ENCODE results near the gene STIMATE.

Gene STIMATE

DNA sequence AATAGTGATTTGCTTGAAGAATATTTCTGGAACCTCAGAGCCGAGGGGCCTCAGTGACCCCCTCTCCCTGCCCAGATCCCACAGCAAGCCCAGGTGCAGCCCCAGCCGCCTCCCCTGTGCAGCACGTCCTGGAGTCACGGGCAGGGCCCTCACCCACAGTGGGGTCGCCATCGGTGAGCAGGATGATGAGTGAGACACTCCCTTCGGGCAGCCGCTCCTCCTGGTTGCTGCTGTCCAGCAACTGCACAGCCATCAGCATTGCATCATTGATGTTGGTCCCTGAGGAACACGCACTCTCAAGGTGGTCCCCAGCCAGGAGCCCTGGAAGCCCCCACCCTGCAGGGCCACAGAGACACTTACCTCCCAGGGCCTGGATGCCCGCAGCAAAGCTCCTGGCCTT is 73.3 kb downstream of the STIMATE start:
- no peak for DNase-seq (ENCODE audit: low read depth in 1 of 2, low spot score in 1 of 2)

DNA sequence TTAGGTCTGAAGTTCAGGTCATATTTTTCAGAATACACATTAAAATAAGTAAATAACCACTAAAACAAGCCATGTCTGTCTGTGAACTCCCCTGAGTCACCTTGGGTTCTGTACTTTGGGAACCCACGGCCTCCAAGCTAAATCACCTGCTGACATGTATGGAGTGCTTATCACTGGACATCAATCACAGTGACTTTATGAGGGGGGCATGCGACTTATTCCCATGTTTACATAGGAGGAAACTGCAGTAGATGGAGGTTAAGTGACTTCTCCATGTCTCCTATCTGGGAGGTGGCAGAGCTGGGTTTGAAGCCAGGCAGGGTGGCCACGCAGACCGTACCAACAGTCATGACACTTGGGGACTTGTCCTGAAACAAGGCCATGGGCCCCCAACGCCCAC is 75.0 kb downstream of the STIMATE start:
- DNase-seq (ENCODE audit: low read depth in 1 of 2, low spot score in 1 of 2), result no peak

DNA sequence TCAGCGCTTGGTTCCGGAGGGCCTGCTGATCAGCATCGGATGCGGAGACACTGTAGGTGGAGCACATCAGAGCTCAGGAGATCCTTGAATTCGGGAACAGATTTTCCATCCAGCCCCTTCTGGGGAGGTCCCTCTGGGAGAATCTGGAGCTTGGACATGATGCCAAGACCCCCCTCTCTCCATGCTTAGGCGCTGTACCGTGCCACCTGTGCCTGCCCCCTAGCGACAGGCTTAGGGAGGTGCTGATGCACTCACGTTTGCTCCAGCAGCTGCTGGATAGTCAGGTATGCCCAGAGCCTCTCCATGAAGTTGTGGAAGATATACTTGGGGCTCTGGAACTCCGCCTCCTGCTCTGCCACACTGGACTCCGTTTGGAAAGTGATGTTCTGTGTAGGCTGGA is 76.6 kb downstream of the STIMATE start:
- DNase-seq (ENCODE audit: low read depth in 1 of 2, low spot score in 1 of 2), result no peak

DNA sequence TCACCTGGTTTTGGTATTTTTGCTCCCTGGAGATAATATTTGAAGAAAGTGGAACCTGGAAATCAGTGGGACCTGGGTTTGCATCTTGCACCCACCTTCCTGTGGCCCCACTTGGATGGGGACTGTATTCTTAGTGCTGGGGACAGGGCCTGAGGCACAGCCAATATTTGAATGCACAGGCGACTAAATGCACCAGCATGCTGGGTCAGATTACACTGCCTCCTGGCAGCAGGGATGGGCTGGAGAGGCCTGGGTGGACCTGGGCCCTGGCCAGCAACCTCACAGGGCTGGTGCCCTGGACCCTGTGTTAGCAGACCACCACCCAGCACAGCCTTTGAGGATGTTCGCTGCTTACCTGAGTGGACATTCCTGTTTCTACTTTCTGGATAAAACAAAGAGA is 77.4 kb downstream of the STIMATE start:
- no peak for DNase-seq (ENCODE audit: low read depth in 1 of 2, low spot score in 1 of 2)

DNA sequence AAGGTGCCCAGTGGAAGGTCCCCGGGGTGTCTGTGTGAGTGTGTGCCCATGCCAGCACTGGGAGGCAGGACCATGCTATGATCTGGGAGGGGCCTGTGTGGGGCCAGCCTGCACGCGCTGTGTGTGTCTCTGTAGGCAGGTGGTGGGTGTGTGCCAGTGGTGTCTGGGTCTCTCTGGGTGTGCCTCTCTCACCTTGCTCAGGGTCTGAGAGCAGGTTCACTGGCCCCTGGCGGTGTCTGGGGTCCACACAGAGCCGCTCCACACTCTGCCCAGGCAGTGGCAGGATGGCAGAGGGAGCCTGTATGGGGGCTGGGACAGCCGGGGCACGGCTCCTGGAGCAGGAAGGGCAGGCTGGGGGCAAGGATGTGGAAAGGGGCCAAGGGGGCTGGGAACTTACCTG is 79.5 kb downstream of the STIMATE start:
- no peak for DNase-seq (ENCODE audit: low read depth in 1 of 2, low spot score in 1 of 2)

- DNase-seq (ENCODE audit: low read depth in 1 of 2, low spot score in 1 of 2), result no peak
These were observed 80.1 kb downstream of the STIMATE start for GRCh38 chr3:52817221-52817620.

GRCh38 chr3:52816654-52817053 is 80.7 kb downstream of the STIMATE start:
- no peak for DNase-seq (ENCODE audit: low read depth in 1 of 2, low spot score in 1 of 2)

DNA sequence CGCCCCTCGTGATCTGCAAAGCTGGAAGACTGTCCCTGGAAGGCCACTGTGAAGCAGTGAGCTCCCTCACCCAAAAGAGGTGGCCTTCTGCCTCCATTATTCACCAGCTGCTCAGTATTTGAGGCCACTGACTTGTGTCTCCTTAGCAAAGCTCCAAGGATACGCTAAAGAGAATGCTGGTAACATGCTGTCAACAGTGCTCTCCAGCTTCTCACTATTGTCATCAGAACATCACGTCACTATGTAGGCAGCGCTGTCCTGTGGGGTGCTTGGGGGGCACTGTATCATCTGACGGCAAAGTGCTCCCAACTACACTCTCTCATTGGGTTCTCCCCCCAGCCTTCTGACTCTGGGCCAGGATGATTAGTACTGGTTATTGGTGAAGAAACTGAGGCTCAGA is 81.1 kb downstream of the STIMATE start:
- no peak for DNase-seq (ENCODE audit: low read depth in 1 of 2, low spot score in 1 of 2)

GRCh38 chr3:52813810-52814209 is 83.5 kb downstream of the STIMATE start:
- no peak for DNase-seq (ENCODE audit: low read depth in 1 of 2, low spot score in 1 of 2)

GRCh38 chr3:52811452-52812011 is 85.8 kb downstream of the STIMATE start:
- no peak for DNase-seq (ENCODE audit: low read depth in 1 of 2, low spot score in 1 of 2)

DNA sequence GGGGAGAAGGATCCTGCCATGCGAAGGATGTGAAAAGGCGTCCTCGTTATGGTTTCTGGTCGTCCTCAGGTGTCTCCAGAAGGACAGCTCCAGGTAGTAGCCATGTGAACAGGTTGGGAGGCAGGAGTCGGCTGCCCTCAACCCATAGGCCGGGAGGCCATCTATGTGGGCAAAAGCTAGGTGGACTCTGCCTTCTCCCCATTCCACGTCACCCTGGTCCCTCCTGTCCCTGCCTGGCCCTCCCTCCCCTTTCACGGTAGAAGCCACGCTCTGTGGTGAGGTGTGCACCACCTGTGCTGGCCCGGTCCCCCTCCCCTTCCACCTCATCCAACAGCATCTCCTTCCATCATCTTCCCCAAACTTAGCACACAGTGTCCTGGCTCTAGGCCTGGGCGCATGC is 86.4 kb downstream of the STIMATE start:
- no peak for DNase-seq (ENCODE audit: low read depth in 1 of 2, low spot score in 1 of 2)

DNA sequence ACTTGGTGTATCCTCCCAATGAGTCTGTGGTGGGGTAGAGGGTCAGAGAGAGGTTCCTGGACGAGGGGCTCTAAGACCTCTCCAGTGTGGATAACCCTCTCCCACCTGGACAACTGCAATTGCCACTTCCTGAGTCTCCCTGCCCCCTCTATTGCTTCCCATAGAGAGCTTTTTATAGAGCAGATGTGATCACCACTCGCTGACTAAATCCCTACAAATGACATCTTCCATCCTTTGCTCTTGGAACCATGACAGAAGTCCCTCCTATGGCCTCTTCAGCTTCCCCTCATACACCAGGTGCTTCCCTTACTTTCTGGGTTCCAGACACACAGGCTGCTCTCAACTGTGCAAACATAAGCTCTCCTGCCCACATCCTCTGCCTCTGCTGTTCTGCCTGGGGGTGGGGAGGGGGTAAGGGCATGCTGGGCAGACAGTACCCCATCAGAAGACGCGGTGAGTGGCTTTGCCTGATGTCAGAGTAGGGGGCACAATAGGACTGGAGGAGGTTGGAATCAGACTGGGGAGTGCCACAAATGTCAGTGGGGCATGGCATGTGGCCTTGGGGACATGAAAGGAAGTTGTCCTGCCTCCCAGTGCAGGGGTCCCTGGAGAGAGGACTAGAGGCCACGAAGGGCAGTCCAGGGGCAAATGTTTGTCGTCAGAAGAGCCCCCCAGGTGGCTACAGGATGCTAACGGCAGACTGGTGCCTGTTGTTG is 87.5 kb downstream of the STIMATE start:
- no peak for DNase-seq (ENCODE audit: low read depth in 1 of 2, low spot score in 1 of 2)

DNA sequence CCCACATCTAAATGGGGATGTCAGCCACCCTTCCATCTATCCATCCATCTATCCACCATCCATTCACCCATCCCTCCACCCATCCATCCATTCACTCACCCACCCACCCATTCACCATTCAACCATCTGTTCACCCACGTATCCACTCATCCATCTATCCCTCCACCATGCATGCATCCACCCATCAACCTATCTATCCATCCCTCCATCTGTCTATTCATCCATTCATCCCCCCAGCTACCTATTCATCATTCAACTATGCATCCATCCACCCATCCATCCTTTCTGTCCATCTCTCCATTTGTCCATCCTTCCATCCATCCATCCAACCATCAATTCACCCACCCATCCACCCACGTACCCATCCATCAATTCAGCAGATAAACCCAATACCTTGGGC is 88.2 kb downstream of the STIMATE start:
- DNase-seq (ENCODE audit: low read depth in 1 of 2, low spot score in 1 of 2), result no peak

- no peak for DNase-seq (ENCODE audit: low read depth in 1 of 2, low spot score in 1 of 2)
These were observed 91.9 kb downstream of the STIMATE start for GRCh38 chr3:52805270-52806039.

GRCh38 chr3:52801839-52802238 is 95.5 kb downstream of the STIMATE start:
- DNase-seq (ENCODE audit: low read depth in 1 of 2, low spot score in 1 of 2), result no peak

GRCh38 chr3:52800079-52800478 is 97.3 kb downstream of the STIMATE start:
- no peak for DNase-seq (ENCODE audit: low read depth in 1 of 2, low spot score in 1 of 2)

DNA sequence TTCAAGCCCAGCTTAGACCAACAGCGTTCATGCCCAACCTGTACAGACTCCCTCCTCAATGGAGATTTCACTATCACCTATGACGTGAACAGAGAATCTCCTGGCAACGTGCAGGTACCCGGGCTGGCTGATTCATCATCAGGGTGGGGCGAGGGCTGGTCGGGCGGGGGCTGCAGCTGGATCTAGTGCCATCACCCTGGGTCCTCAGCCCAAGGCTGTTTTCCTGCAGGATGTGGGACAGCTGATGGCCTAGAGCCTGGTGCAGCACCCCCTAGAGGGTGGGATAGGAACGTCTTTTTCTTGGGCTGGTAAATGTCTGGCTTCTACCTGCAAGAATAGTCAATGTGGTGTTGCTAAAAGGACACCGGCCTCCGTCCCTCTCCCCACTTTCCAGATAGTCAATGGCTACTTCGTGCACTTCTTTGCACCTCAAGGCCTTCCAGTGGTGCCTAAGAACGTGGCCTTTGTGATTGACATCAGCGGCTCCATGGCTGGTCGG is 98.3 kb downstream of the STIMATE start:
- DNase-seq (ENCODE audit: low read depth in 1 of 2, low spot score in 1 of 2), result no peak

GRCh38 chr3:52798376-52798977 is 98.9 kb downstream of the STIMATE start:
- DNase-seq (ENCODE audit: low read depth in 1 of 2, low spot score in 1 of 2), result no peak

GRCh38 chr3:52796411-52796810 is 100.9 kb downstream of the STIMATE start:
- DNase-seq (ENCODE audit: low read depth in 1 of 2, low spot score in 1 of 2), result no peak

GRCh38 chr3:52795298-52795900 is 101.9 kb downstream of the STIMATE start:
- no peak for DNase-seq (ENCODE audit: low read depth in 1 of 2, low spot score in 1 of 2)

- DNase-seq (ENCODE audit: low read depth in 1 of 2, low spot score in 1 of 2), result no peak
These were observed 102.7 kb downstream of the STIMATE start, which contains the start of gene ITIH3 for GRCh38 chr3:52794612-52795099. ITIH3 (plus strand) TSS chr3:52794796; CDS start chr3:52794804, 8 bp downstream.
